ENCODE measurements around the gene RAI2. TPM values are rescaled to one million over a fixed set of nuclear protein-coding genes. Genes with fewer than 3 reads are reported as not detected.

Gene RAI2
- total RNA-seq, 2 experiments from 2014 or later: 1.5 to 2.0 TPM

GRCh38 chrX:17854531-17854930, 6.6 kb downstream of the RAI2 start:
- Histone ChIP-seq H3K27me3 (ENCODE audit: control insufficient read depth in 1 of 2, insufficient read depth in 2 of 2, low read length in 2 of 2) (peaks cover 4 to 7% of the 10 kb centered on the region in 2 experiments), H3K9me3 (ENCODE audit: control insufficient read depth in 1 of 2, insufficient read depth in 1 of 2, low read length in 2 of 2) (no peaks in the 10 kb centered on the region), H3K4me1 (ENCODE audit: insufficient read depth, low read length) (no peaks in the 10 kb centered on the region), H3K27ac (ENCODE audit: low read depth in 1 of 2, low read length in 2 of 2) (no peak overlapping the region), H3K36me3 (ENCODE audit: insufficient read depth, low read length) (no peaks in the 10 kb centered on the region), H3K4me3 (ENCODE audit: low read length) (no peak overlapping the region)
- Mint-ChIP-seq H3K36me3 (ENCODE audit: low read depth) (no peaks in the 10 kb centered on the region), H3K9me3 (no peaks in the 10 kb centered on the region), H3K4me1 (ENCODE audit: low read depth) (peaks cover 5% of the 10 kb centered on the region), H3K27me3 (peaks cover 18% of the 10 kb centered on the region), H3K27ac (no peak overlapping the region), H3K4me3 (no peak overlapping the region)
- DNase-seq: no peak
- intact Hi-C loops (cut with DNase I, micrococcal nuclease): no loop called here
- no peak for ATAC-seq (ENCODE audit: poor library complexity)
- ChIA-PET POLR2A (interaction anchor here (0.8 kb wide), 1 partner anchor 9 kb away, joined by 3 read pairs; no protein-coding TSS in a partner anchor), CTCF (no interaction called here)
- TF ChIP-seq, protein P1, sequence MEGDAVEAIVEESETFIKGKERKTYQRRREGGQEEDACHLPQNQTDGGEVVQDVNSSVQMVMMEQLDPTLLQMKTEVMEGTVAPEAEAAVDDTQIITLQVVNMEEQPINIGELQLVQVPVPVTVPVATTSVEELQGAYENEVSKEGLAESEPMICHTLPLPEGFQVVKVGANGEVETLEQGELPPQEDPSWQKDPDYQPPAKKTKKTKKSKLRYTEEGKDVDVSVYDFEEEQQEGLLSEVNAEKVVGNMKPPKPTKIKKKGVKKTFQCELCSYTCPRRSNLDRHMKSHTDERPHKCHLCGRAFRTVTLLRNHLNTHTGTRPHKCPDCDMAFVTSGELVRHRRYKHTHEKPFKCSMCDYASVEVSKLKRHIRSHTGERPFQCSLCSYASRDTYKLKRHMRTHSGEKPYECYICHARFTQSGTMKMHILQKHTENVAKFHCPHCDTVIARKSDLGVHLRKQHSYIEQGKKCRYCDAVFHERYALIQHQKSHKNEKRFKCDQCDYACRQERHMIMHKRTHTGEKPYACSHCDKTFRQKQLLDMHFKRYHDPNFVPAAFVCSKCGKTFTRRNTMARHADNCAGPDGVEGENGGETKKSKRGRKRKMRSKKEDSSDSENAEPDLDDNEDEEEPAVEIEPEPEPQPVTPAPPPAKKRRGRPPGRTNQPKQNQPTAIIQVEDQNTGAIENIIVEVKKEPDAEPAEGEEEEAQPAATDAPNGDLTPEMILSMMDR (IDR thresholded peaks at IDR 0.05): no peak

GRCh38 chrX:17854069-17854468, 7.0 kb downstream of the RAI2 start:
- Histone ChIP-seq H3K9me3 (ENCODE audit: control insufficient read depth in 1 of 2, insufficient read depth in 1 of 2, low read length in 2 of 2) (no peaks in the 10 kb centered on the region), H3K36me3 (ENCODE audit: insufficient read depth, low read length) (no peaks in the 10 kb centered on the region), H3K27me3 (ENCODE audit: control insufficient read depth in 1 of 2, insufficient read depth in 2 of 2, low read length in 2 of 2) (peaks cover 2 to 7% of the 10 kb centered on the region in 2 experiments), H3K4me3 (ENCODE audit: low read length) (no peak overlapping the region), H3K4me1 (ENCODE audit: insufficient read depth, low read length) (no peaks in the 10 kb centered on the region), H3K27ac (ENCODE audit: low read depth in 1 of 2, low read length in 2 of 2) (no peak overlapping the region)
- TF ChIP-seq, protein P1 (IDR thresholded peaks at IDR 0.05): no peak
- DNase-seq (no peak), ATAC-seq (ENCODE audit: poor library complexity) (no peak)
- no peak overlapping the region for H3K27ac Mint-ChIP-seq
- H3K27me3 Mint-ChIP-seq: peaks cover 13% of the 10 kb centered on the region
- ChIA-PET POLR2A (interaction anchor here (0.8 kb wide), 1 partner anchor 10 kb away, joined by 3 read pairs; no protein-coding TSS in a partner anchor), CTCF (no interaction called here)
- H3K4me3 Mint-ChIP-seq: no peak overlapping the region
- no peaks in the 10 kb centered on the region for H3K9me3 Mint-ChIP-seq
- H3K4me1 Mint-ChIP-seq (ENCODE audit: low read depth): peaks cover under 1% of the 10 kb centered on the region
- intact Hi-C loops (cut with DNase I, micrococcal nuclease): no loop called here
- H3K36me3 Mint-ChIP-seq (ENCODE audit: low read depth): no peaks in the 10 kb centered on the region

GRCh38 chrX:17851874-17852273, 9.2 kb downstream of the RAI2 start:
- intact Hi-C loops (cut with DNase I, micrococcal nuclease): no loop called here
- no peaks in the 10 kb centered on the region for H3K36me3 Mint-ChIP-seq (ENCODE audit: low read depth)
- TF ChIP-seq, protein P1 (IDR thresholded peaks at IDR 0.05): no peak
- no peaks in the 10 kb centered on the region for H3K4me1 ChIP-seq (ENCODE audit: insufficient read depth, low read length)
- DNase-seq: no peak
- peaks cover 7% of the 10 kb centered on the region for H3K27me3 Mint-ChIP-seq
- no peak overlapping the region for H3K4me3 Mint-ChIP-seq
- POLR2A ChIA-PET: no interaction called here
- no peaks in the 10 kb centered on the region for H3K9me3 Mint-ChIP-seq
- H3K4me1 Mint-ChIP-seq (ENCODE audit: low read depth): no peaks in the 10 kb centered on the region
- CTCF ChIA-PET: no interaction called here
- no peaks in the 10 kb centered on the region for H3K36me3 ChIP-seq (ENCODE audit: insufficient read depth, low read length)
- no peaks in the 10 kb centered on the region for H3K9me3 ChIP-seq (ENCODE audit: control insufficient read depth in 1 of 2, insufficient read depth in 1 of 2, low read length in 2 of 2)
- H3K27me3 ChIP-seq (ENCODE audit: control insufficient read depth in 1 of 2, insufficient read depth in 2 of 2, low read length in 2 of 2): no peaks in the 10 kb centered on the region
- ATAC-seq (ENCODE audit: poor library complexity): no peak
- no peak overlapping the region for H3K27ac ChIP-seq (ENCODE audit: low read depth in 1 of 2, low read length in 2 of 2)
- no peak overlapping the region for H3K27ac Mint-ChIP-seq
- H3K4me3 ChIP-seq (ENCODE audit: low read length): no peak overlapping the region

All from CD4-positive, alpha-beta T cell (primary cell).